GM12892 (cell line): Measurements from ENCODE around the gene HIVEP3. TPM values are rescaled to one million over a fixed set of nuclear protein-coding genes. Genes with fewer than 3 reads are reported as not detected.
A peak's percentile ranks its signal among the peaks of the same experiment; 100 is the strongest.
"Not testable (repeated sequence)": the region's sequence is repeated elsewhere in the genome, so short reads cannot be mapped to it uniquely, and the experiment has no call there.

ENCODE experiments used
- DNase-seq: peaks from one replicate; pipeline ENCODE4 v3.0.0; 2011; ENCODE audit not compliant: insufficient read length
- FAIRE-seq: peaks from 2 replicates; lab custom pipeline; 2011; peaks lifted over from hg19 to GRCh38; lab: Jason Lieb, UNC
- POLR2A ChIP-seq: IDR thresholded peaks from 2 replicates; pipeline ENCODE4 v1.6.1; 2011; ENCODE audit warnings: low read depth, low read length, control low read depth
- POLR2AphosphoS5 ChIP-seq: IDR thresholded peaks from 2 replicates; pipeline ENCODE4 v1.6.1; 2011; ENCODE audit warnings: low read depth, low read length, control low read depth
- TAF1 ChIP-seq: IDR thresholded peaks from 2 replicates; pipeline ENCODE4 v1.6.1; 2011; ENCODE audit warnings: low read depth, mild to moderate bottlenecking, control low read depth, low read length, borderline replicate concordance
- polyA plus RNA-seq: library from polyadenylated mRNA; unstranded; fragments of >200 nt; gene quantifications from one replicate; pipeline ENCODE4 v1.2.1, GENCODE V29; 2012; ENCODE audit warnings: missing spikeins, inconsistent platforms; ENCODE audit not compliant: missing spikeins

The HIVEP3 gene
- polyA plus RNA-seq: 5.1 TPM

- FAIRE-seq (no peak), DNase-seq (no peak)
- TF ChIP-seq TAF1: no peak
- TF ChIP-seq POLR2A: no peak
- TF ChIP-seq POLR2AphosphoS5: no peak
Measured at GRCh38 chr1:41918450-41919043, at the start of gene HIVEP3. HIVEP3 (minus strand) TSS chr1:41918922.

- TF ChIP-seq TAF1 (no peak), POLR2A (no peak), POLR2AphosphoS5 (no peak)
- no peak for DNase-seq
- FAIRE-seq: no peak
Measured at GRCh38 chr1:41964400-41964799, 45.7 kb upstream of the HIVEP3 start.

GRCh38 chr1:41963636-41964035, 44.9 kb upstream of the HIVEP3 start:
- DNase-seq: no peak
- peak; percentile 33 for FAIRE-seq
- TF ChIP-seq POLR2AphosphoS5 (no peak), POLR2A (no peak), TAF1 (no peak)

- no peak for FAIRE-seq
Measured at GRCh38 chr1:41958015-41958673, 39.4 kb upstream of the HIVEP3 start.

DNA sequence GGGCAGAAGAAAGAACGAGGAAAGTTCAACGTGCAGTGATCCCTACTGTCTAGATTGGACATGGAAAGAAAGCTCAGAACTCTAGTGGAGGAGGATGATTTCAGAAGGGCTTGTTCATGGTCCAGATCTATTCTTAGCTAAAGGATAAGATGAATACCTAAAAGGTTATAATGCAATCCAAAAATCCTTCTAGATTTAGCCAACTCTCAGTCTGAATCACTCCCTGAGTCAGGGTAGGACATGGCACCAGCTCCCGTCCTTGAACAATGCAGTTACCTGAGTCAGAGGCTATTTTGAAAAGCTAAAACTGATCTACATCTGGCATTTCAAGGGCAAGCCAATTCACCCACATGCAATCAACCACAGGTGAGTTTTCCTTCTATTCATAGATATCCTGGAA, 38.8 kb upstream of the HIVEP3 start:
- FAIRE-seq (no peak), DNase-seq (no peak)
- no peak for TF ChIP-seq POLR2A
- no peak for TF ChIP-seq POLR2AphosphoS5
- no peak for TF ChIP-seq TAF1

More at GRCh38 chr1:41958015-41958673, 39.4 kb upstream of the HIVEP3 start:
- DNase-seq: no peak
- no peak for TF ChIP-seq TAF1

DNA sequence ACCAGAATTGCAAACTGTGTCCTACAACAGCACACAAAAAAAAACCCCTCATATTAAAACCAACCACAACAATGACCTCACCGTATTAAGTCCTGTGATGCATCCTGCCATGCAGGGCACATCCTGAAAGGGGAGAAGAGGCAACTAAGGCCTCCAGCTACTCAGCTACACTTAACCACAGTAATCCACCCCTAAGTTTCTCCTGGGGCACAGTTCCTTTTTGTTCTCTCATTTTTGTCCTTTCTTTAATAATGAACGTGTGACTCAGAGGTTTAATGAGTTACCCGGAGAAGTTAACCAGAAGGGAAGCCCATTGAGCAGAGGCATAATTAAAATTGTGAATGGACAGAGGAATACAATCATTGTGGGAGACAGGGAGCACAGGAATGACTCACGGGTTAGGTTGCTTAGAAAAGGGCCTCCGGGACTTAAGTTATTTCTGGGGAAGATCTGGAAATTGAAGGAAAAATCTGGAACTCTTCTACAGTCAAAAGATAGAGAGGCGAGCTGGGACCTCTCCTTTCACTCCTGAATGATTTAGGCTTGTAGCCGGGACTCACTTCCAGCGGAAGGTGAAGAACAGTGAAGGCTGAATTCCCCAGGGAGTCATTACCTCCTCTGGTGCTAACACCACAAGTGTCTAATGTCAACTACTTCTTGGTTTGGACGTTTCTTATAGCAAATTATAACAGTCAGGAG, 36.9 kb upstream of the HIVEP3 start:
- DNase-seq (no peak), FAIRE-seq (peak; percentile 67)
- TF ChIP-seq POLR2A (no peak), TAF1 (no peak), POLR2AphosphoS5 (no peak)

DNA sequence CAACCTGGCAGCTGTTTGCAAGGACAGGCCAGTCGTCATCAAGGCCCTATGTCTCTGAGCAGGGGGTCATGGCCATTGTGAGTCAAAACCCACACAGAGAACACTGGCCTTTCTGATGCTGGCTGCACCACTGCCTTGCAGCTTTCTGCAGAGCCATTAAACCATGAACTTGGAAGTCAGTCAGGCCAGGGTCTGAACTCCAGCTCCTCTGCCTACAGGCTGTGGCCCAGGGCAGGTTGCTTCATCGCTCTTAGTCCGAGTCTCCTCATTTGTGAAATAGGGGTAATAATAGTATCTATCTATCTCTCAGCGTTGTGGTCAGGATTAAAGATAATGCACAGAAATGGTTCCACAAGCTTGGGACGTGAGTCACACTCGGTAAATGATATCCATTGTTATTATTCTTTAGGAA, 35.8 kb upstream of the HIVEP3 start:
- TF ChIP-seq TAF1: no peak
- no peak for TF ChIP-seq POLR2A
- TF ChIP-seq POLR2AphosphoS5: no peak
- DNase-seq: no peak
- no peak for FAIRE-seq

DNA sequence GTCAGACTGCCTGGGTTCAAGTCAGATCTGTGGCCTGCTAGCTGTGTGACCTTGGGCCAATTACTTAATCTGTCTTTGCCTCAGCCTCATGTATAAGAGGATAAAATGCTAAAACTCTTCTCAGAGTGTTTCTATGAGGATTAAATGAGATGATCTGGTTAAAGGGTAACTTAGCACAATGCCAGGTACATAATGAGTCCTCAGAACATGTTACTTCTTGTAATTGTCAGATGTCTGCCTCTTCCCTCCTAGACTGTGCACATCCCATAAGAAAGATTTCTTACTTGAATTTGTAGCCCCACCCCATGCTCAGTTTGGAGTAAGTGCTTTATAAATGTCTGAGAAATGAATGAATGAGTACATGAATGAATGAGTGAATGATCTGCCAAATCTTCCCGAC, 34.6 kb upstream of the HIVEP3 start:
- FAIRE-seq (no peak), DNase-seq (no peak)
- no peak for TF ChIP-seq POLR2A
- TF ChIP-seq TAF1: no peak
- TF ChIP-seq POLR2AphosphoS5: no peak

GRCh38 chr1:41952208-41952607, 33.5 kb upstream of the HIVEP3 start:
- no peak for DNase-seq
- TF ChIP-seq TAF1 (no peak), POLR2A (no peak), POLR2AphosphoS5 (no peak)
- FAIRE-seq: no peak

- not testable (repeated sequence) for DNase-seq
- peak; percentile 40 for FAIRE-seq
Measured at GRCh38 chr1:41951492-41951891, 32.8 kb upstream of the HIVEP3 start.

GRCh38 chr1:41950820-41951219, 32.1 kb upstream of the HIVEP3 start:
- FAIRE-seq (peak; percentile 40), DNase-seq (no peak)
- TF ChIP-seq POLR2A: no peak
- no peak for TF ChIP-seq POLR2AphosphoS5
- TF ChIP-seq TAF1: no peak

DNA sequence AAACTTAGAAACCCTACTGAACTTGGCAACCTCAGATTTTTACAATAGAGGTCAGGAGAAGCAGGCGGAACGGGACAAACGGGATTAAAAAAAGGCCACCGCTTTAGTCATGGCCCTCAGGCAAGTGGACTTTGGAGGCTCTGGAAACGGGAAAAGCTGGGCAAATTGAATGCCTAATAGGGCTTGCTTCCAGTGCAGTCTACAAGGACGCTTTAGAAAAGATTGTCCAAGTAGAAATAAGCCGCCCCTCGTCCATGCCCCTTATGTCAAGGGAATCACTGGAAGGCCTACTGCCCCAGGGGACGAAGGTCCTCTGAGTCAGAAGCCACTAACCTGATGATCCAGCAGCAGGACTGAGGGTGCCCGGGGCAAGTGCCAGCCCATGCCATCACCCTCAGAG, 27.2 kb upstream of the HIVEP3 start:
- not testable (repeated sequence) for FAIRE-seq, DNase-seq

GRCh38 chr1:41943717-41944116, 25.0 kb upstream of the HIVEP3 start:
- FAIRE-seq: no peak
- TF ChIP-seq POLR2AphosphoS5: no peak
- DNase-seq: no peak

- TF ChIP-seq POLR2AphosphoS5: no peak
- no peak for TF ChIP-seq TAF1
- no peak for TF ChIP-seq POLR2A
- DNase-seq: no peak
- FAIRE-seq: no peak
Measured at GRCh38 chr1:41942278-41942677, 23.6 kb upstream of the HIVEP3 start.
